GM12874 (cell line): ENCODE measurements around the gene MED16.

Experiments used
- CTCF ChIP-seq: IDR thresholded peaks from 2 replicates; pipeline ENCODE4 v1.5.1; 2011; ENCODE audit warnings: low read depth, mild to moderate bottlenecking, control low read depth, low read length, moderate library complexity; ENCODE audit not compliant: insufficient read depth

The MED16 gene

GRCh38 chr19:931860-932647, 39.1 kb upstream of the MED16 start:
- TF ChIP-seq CTCF: no peak

GRCh38 chr19:929891-930258, 36.9 kb upstream of the MED16 start:
- no peak for TF ChIP-seq CTCF

GRCh38 chr19:929203-929890, 36.4 kb upstream of the MED16 start:
- no peak for TF ChIP-seq CTCF

GRCh38 chr19:928471-929202, 35.6 kb upstream of the MED16 start:
- no peak for TF ChIP-seq CTCF

GRCh38 chr19:927780-928401, 34.9 kb upstream of the MED16 start:
- no peak for TF ChIP-seq CTCF

- no peak for TF ChIP-seq CTCF
Measured at GRCh38 chr19:927351-927779, 34.4 kb upstream of the MED16 start.

- TF ChIP-seq CTCF: no peak
Measured at GRCh38 chr19:926589-927350, 33.8 kb upstream of the MED16 start.
